ENCODE measurements around the gene SUN2.

DNA sequence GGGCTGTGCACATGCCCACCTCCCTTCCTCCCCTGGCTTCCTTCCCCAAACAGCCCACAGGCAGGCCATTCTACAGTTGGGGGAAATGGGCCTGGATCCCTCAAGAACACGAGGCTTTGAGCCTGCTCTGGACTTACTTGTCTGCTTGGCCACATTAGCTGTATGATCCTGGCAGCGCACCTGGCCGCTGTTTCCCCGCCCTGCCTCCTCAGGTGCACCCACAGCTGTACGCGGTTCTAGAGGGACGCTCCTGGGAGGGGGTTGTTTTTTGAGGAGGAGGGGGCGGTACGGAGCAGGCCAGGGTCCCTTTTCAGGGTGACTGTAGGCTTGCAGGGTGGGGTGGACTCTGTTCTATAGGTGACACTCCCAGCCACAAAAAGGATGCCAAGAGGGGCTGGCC, 11.5 kb upstream of the SUN2 start:
- TF ChIP-seq, protein P1, sequence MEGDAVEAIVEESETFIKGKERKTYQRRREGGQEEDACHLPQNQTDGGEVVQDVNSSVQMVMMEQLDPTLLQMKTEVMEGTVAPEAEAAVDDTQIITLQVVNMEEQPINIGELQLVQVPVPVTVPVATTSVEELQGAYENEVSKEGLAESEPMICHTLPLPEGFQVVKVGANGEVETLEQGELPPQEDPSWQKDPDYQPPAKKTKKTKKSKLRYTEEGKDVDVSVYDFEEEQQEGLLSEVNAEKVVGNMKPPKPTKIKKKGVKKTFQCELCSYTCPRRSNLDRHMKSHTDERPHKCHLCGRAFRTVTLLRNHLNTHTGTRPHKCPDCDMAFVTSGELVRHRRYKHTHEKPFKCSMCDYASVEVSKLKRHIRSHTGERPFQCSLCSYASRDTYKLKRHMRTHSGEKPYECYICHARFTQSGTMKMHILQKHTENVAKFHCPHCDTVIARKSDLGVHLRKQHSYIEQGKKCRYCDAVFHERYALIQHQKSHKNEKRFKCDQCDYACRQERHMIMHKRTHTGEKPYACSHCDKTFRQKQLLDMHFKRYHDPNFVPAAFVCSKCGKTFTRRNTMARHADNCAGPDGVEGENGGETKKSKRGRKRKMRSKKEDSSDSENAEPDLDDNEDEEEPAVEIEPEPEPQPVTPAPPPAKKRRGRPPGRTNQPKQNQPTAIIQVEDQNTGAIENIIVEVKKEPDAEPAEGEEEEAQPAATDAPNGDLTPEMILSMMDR (IDR thresholded peaks at IDR 0.05; ENCODE audit: control extremely low read depth in 1 of 3, insufficient read depth in 1 of 3, low read depth in 1 of 3, low read length in 3 of 3) = no peak
- TF ChIP-seq EZH2 (IDR thresholded peaks at IDR 0.05; ENCODE audit: low read depth, low read length, severe bottlenecking) = no peak
- no peak for TF ChIP-seq RBBP5 (IDR thresholded peaks at IDR 0.05; ENCODE audit: borderline replicate concordance, low read depth, low read length)
